K562 (cell line): Measurements from ENCODE around the gene AGRN. TPM values are rescaled to one million over a fixed set of nuclear protein-coding genes. Genes with fewer than 3 reads are reported as not detected.
A peak's percentile ranks its signal among the peaks of the same experiment; 100 is the strongest.

Experiments
- ATAC-seq: fragments of 200-7000 bp; cut with Tn5 transposase; 3 replicates; pipeline ENCODE4 v1.9.1; 2020; ENCODE audit warnings: moderate library complexity
- BruUV-seq: library from RNA; stranded (reverse); fragments of 400-500 nt; replicated peaks from 2 replicates; lab custom pipeline; 2021; lab: Mats Ljungman, UMichigan
- CTCF ChIA-PET: fragments of 300-600 bp; formaldehyde crosslinking; extraction: SDS; loops from one replicate; lab custom pipeline; 2021; ENCODE audit warnings: low intra/inter-chr PET ratio; lab: Yijun Ruan, JAX
- POLR2A ChIA-PET: fragments of 300-600, 350-650 bp; sonication (Branson Sonifier 250); formaldehyde crosslinking; extraction: SDS; loops from one replicate; lab custom pipeline; 2021; ENCODE audit warnings: antibody characterized with exemption, inconsistent platforms; lab: Yijun Ruan, JAX
- DNase-seq, 4 experiments: peaks; one replicate each; pipeline versions ENCODE4 v3.0.0 to v3.0.0-alpha.2; 2011 to 2018; ENCODE audit warnings: low spot score in 3 of 4, mixed read lengths in 3 of 4; ENCODE audit errors: extremely low read depth in 1 of 4
- FAIRE-seq: peaks from 2 replicates; lab custom pipeline; 2011; peaks lifted over from hg19 to GRCh38; lab: Jason Lieb, UNC
- H2AFZ ChIP-seq: 2 replicates; pipeline ENCODE4 v1.6.0; 2011; ENCODE audit warnings: low read depth, low read length, control low read depth, inconsistent platforms
- H3K27ac ChIP-seq: fragments of 200-600 bp; 3 replicates; pipeline ENCODE4 v1.8.0; 2011; ENCODE audit warnings: low read depth, mild to moderate bottlenecking, control low read depth, inconsistent platforms, low read length, moderate library complexity, mixed read lengths; ENCODE audit errors: extremely low read depth
- H3K27me3 ChIP-seq, 2 experiments: fragments of 300-600 bp in 1 of 2; 2 replicates in 1 of 2; 3 replicates in 1 of 2; pipeline versions ENCODE4 v1.6.0 to v1.8.0; 2011; ENCODE audit warnings: inconsistent platforms in 2 of 2, low read length in 2 of 2, mild to moderate bottlenecking in 1 of 2, mixed read lengths in 1 of 2, moderate library complexity in 1 of 2; ENCODE audit not compliant: control insufficient read depth in 2 of 2, insufficient read depth in 2 of 2
- H3K36me3 ChIP-seq: fragments of 300-600 bp; 3 replicates; pipeline ENCODE4 v1.8.0; 2011; ENCODE audit warnings: mild to moderate bottlenecking, low read length, inconsistent platforms; ENCODE audit not compliant: control insufficient read depth, insufficient read depth
- H3K4me1 ChIP-seq, 2 experiments: fragments of 200-600 bp in 1 of 2; replicated peaks in 1 of 2; 2 replicates in 1 of 2; 3 replicates in 1 of 2; pipeline versions ENCODE4 v1.5.1 to v1.8.0; 2011; ENCODE audit warnings: inconsistent platforms in 2 of 2, low read length in 2 of 2, mild to moderate bottlenecking in 1 of 2, mixed read lengths in 1 of 2, moderate library complexity in 1 of 2; ENCODE audit not compliant: control insufficient read depth in 2 of 2, insufficient read depth in 2 of 2
- H3K4me2 ChIP-seq: 2 replicates; pipeline ENCODE4 v1.6.1; 2011; ENCODE audit warnings: low read length, control low read depth, inconsistent platforms, mixed read lengths; ENCODE audit not compliant: insufficient read depth
- H3K4me3 ChIP-seq: fragments of 200-600 bp; sonication (generic), shearing (Covaris generic); 2 replicates; pipeline ENCODE4 v1.5.1; 2016; ENCODE audit warnings: control low read depth, inconsistent platforms
- H3K79me2 ChIP-seq: fragments of 200-600 bp; 3 replicates; pipeline ENCODE4 v1.8.0; 2011; ENCODE audit warnings: low read length, inconsistent platforms; ENCODE audit not compliant: control insufficient read depth, insufficient read depth
- H3K9ac ChIP-seq, 2 experiments: 2 replicates each; pipeline versions ENCODE4 v1.6.0 to v1.6.1; 2011; ENCODE audit warnings: low read depth in 2 of 2, low read length in 2 of 2, control low read depth in 1 of 2, inconsistent platforms in 1 of 2, mild to moderate bottlenecking in 1 of 2, mixed read lengths in 1 of 2; ENCODE audit not compliant: insufficient read depth in 1 of 2
- H3K9me1 ChIP-seq: one replicate; pipeline ENCODE4 v1.6.0; 2011; ENCODE audit warnings: inconsistent platforms, mild to moderate bottlenecking, low read length, moderate library complexity; ENCODE audit not compliant: control insufficient read depth, insufficient read depth
- H3K9me3 ChIP-seq: replicated peaks from 2 replicates; pipeline ENCODE4 v1.5.1; 2011; ENCODE audit warnings: low read depth, low read length, inconsistent platforms; ENCODE audit not compliant: control insufficient read depth, insufficient read depth
- H4K20me1 ChIP-seq: replicated peaks from 2 replicates; pipeline ENCODE4 v1.6.1; 2011; ENCODE audit warnings: low read length, inconsistent platforms, mixed read lengths; ENCODE audit not compliant: control insufficient read depth, insufficient read depth
- CBFB ChIP-seq: sonication (generic); formaldehyde crosslinking; IDR thresholded peaks from 2 replicates; pipeline ENCODE4 v1.4.0; 2020; ENCODE audit warnings: mild to moderate bottlenecking, missing genetic modification reagents
- CBX3 ChIP-seq, 2 experiments: IDR thresholded peaks; 1 replicate in 1 of 2; 2 replicates in 1 of 2; pipeline ENCODE4 v1.6.1; 2012; ENCODE audit warnings: inconsistent platforms in 2 of 2, low read length in 2 of 2, borderline replicate concordance in 1 of 2, control low read depth in 1 of 2
- FOXK1 ChIP-seq: sonication (generic); formaldehyde crosslinking; IDR thresholded peaks from 2 replicates; pipeline ENCODE4 v1.8.0; 2022; ENCODE audit warnings: missing genetic modification reagents, mild to moderate bottlenecking, borderline replicate concordance
- FOXP1 ChIP-seq: sonication (generic); formaldehyde crosslinking; IDR thresholded peaks from 2 replicates; pipeline ENCODE4 v1.8.0; 2022; ENCODE audit warnings: mild to moderate bottlenecking, missing genetic modification reagents
- MBD2 ChIP-seq: sonication (generic); IDR thresholded peaks from 2 replicates; pipeline ENCODE4 v1.6.1; 2016; ENCODE audit warnings: low read depth, borderline replicate concordance
- MTF1 ChIP-seq: fragments of 250-450 bp; sonication (Bioruptor Pico); IDR thresholded peaks from 2 replicates; pipeline ENCODE4 v1.9.0; 2021; ENCODE audit warnings: moderate library complexity, mild to moderate bottlenecking, inconsistent platforms, borderline replicate concordance
- PREB ChIP-seq: sonication (generic); formaldehyde crosslinking; IDR thresholded peaks from 2 replicates; pipeline ENCODE4 v1.8.1; 2023; ENCODE audit warnings: mild to moderate bottlenecking, missing genetic modification reagents
- SMAD2 ChIP-seq: fragments of 150-350 bp; IDR thresholded peaks from 2 replicates; pipeline ENCODE4 v1.6.1; 2014; ENCODE audit warnings: low read depth, mild to moderate bottlenecking, low read length
- SP1 ChIP-seq: sonication (generic); formaldehyde crosslinking; IDR thresholded peaks from 2 replicates; pipeline ENCODE4 v1.8.1; 2022; ENCODE audit warnings: mild to moderate bottlenecking, missing genetic modification reagents
- TAF9B ChIP-seq: fragments of 450-650 bp; IDR thresholded peaks from 2 replicates; pipeline ENCODE4 v1.6.1; 2018; ENCODE audit warnings: mild to moderate bottlenecking; ENCODE audit not compliant: partially characterized antibody
- TEAD4 ChIP-seq, 2 experiments: sonication (generic) in 1 of 2; formaldehyde crosslinking in 1 of 2; IDR thresholded peaks; 2 replicates each; pipeline versions ENCODE4 v1.6.1 to v1.8.0; 2012 to 2022; ENCODE audit warnings: borderline replicate concordance in 1 of 2, inconsistent platforms in 1 of 2, low read length in 1 of 2, mild to moderate bottlenecking in 1 of 2, missing genetic modification reagents in 1 of 2
- TFAM ChIP-seq: fragments of 250-450 bp; sonication (Bioruptor Pico); conservative IDR thresholded peaks from 2 replicates; pipeline ENCODE4 v1.5.0; 2021; ENCODE audit warnings: mild to moderate bottlenecking, moderate library complexity
- YY1 ChIP-seq, 3 experiments: IDR thresholded peaks; 2 replicates each; pipeline ENCODE4 v1.6.1; 2011; ENCODE audit warnings: low read length in 2 of 3, mild to moderate bottlenecking in 2 of 3, moderate library complexity in 2 of 3, borderline replicate concordance in 1 of 3, control low read depth in 1 of 3, low read depth in 1 of 3; ENCODE audit not compliant: insufficient read depth in 3 of 3, insufficient replicate concordance in 2 of 3, control insufficient read depth in 1 of 3, insufficient read length in 1 of 3; ENCODE audit errors: extremely low read depth in 1 of 3
- ZBTB2 ChIP-seq: fragments of 450-650 bp; IDR thresholded peaks from 2 replicates; pipeline ENCODE4 v1.6.1; 2016; ENCODE audit warnings: antibody characterized with exemption
- ZNF165 ChIP-seq: fragments of 250-450 bp; sonication (Bioruptor Pico); IDR thresholded peaks from 2 replicates; pipeline ENCODE4 v1.4.0; 2020; ENCODE audit warnings: borderline replicate concordance
- ZNF197 ChIP-seq: fragments of 200-800 bp; sonication (Bioruptor generic); IDR thresholded peaks from 2 replicates; pipeline ENCODE4 v1.6.1; 2016; ENCODE audit warnings: low read depth, missing genetic modification characterization, missing compliant biosample characterization
- ZNF277 ChIP-seq: fragments of 250-450 bp; sonication (Bioruptor Pico); IDR thresholded peaks from 2 replicates; pipeline ENCODE4 v1.8.0; 2022; ENCODE audit warnings: inconsistent platforms, mild to moderate bottlenecking, moderate library complexity, borderline replicate concordance
- ZNF354B ChIP-seq: fragments of 250-450 bp; sonication (Bioruptor Pico); IDR thresholded peaks from 2 replicates; pipeline ENCODE4 v1.4.0; 2020
- ZNF583 ChIP-seq: fragments of 250-450 bp; sonication (Bioruptor Pico); IDR thresholded peaks from 2 replicates; pipeline ENCODE4 v1.4.0; 2020
- WGBS: fragments of 100-300 bp; shearing (Covaris generic); methylation state at CpG from one replicate; pipeline ENCODE4 v1.1.6; 2016; ENCODE audit warnings: low coverage, mixed read lengths; ENCODE audit not compliant: insufficient coverage; ENCODE audit errors: missing lambda C conversion rate; 5-methylcytosine and 5-hydroxymethylcytosine counted together
- in situ Hi-C: fragments of 300-500 bp; cut with MboI; formaldehyde crosslinking; loops from 4 replicates; pipeline ENCODE4 v1.15.0; 2018; ENCODE audit warnings: inconsistent platforms, mixed read lengths
- intact Hi-C: fragments of 100-400 bp; cut with micrococcal nuclease; formaldehyde crosslinking; loops from 2 replicates; pipeline ENCODE4 v1.14.2; 2022
- polyA plus RNA-seq, 8 experiments: library from polyadenylated mRNA; depleted of rRNA in 4 of 8; stranded (reverse) in 5 of 8; unstranded in 3 of 8; fragments of >200 nt; fragmentation: Nextera tagmentation in 2 of 8; fragmentation: Illumina TruSeq in 1 of 8; extraction: Ambion mirVana in 2 of 8; extraction: Trizol in 1 of 8; gene quantifications; 2 replicates each; pipeline versions ENCODE4 v1.2.1 to v1.2.3, GENCODE V29; 2011 to 2014; ENCODE audit warnings: inconsistent platforms in 1 of 8, missing spikeins in 1 of 8
- total RNA-seq, 7 experiments: library from RNA; depleted of rRNA in 6 of 7; stranded (reverse); fragments of >200 nt in 6 of 7; fragmentation: Illumina TruSeq in 2 of 7; extraction: Trizol in 2 of 7; gene quantifications; 2 replicates each; pipeline versions ENCODE4 v1.2.1 to v1.2.3, GENCODE V29; 2011 to 2021; ENCODE audit warnings: low replicate concordance in 1 of 7

AGRN gene
- total and polyA plus RNA-seq, 9 of the 15 experiments (the other 6 are each of a cell fraction or from before 2014, with no cell fraction given): 0.04 to 111 (median 18.1) TPM

DNA sequence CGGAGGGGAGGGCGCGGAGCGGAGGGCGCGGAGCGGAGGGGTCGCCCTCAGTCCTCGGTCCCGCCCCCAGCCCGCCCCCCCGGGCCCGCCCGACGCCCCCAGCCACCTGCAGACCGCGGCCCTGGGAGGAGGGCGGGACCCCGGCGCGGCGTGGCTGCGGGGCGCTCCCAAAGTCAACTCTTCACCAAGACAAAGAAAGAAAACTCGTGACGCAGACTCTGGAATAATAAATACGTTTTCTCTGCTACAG is 21.2 kb upstream of the AGRN start:
- FAIRE-seq (no peak), DNase-seq (peak in 2 of 4 experiments; percentile 74 to 75), ATAC-seq (no peak)
- in situ Hi-C loops: no loop called here
- Histone ChIP-seq H3K36me3 (no peaks in the 10 kb centered on the region), H3K9ac (peak overlapping the region; percentile 86 to 99; a peak in 3 of 4 replicates), H3K4me1 (peaks cover 12 to 77% of the 10 kb centered on the region in 2 experiments), H2AFZ (peak overlapping the region; percentile 66; the same call in 1 of the 2 replicates), H3K27ac (peak overlapping the region; percentile 95; the same call in 2 of the 3 replicates), H3K9me3 (no peaks in the 10 kb centered on the region), H3K4me3 (peak overlapping the region; percentile 52), H3K4me2 (peak overlapping the region; percentile 77; the same call in 1 of the 2 replicates), H3K79me2 (peaks cover 16% of the 10 kb centered on the region; the same call in 2 of the 3 replicates), H3K27me3 (peaks cover 0 to 8% of the 10 kb centered on the region in 2 experiments; a peak in 1 of 5 replicates), H4K20me1 (peaks cover 13% of the 10 kb centered on the region; the same call in 1 of the 2 replicates), H3K9me1 (no peaks in the 10 kb centered on the region)
- POLR2A ChIA-PET: interaction anchor here (0.7 to 1.5 kb wide), 2 partner anchors 18 to 113 kb away, joined by 3 read pairs; no protein-coding TSS in a partner anchor
- intact Hi-C loops: no loop called here
- BruUV-seq: no TSS peak
- CTCF ChIA-PET: no interaction called here
- WGBS: 0% methylated on average over 1 of the region's 27 CpGs
- TF ChIP-seq ZNF197 (CRISPR knock-in tag) (no peak), SP1 (CRISPR knock-in tag) (no peak), TFAM (no peak), MBD2 (no peak), ZNF277 (CRISPR knock-in tag) (no peak), TAF9B (no peak), YY1 (IDR thresholded peaks at IDR 0.05; ENCODE audit: borderline replicate concordance in 1 of 3, control insufficient read depth in 1 of 3, extremely low read depth in 1 of 3, insufficient read depth in 3 of 3, insufficient read length in 1 of 3, insufficient replicate concordance in 2 of 3, low read depth in 1 of 3, low read length in 2 of 3) (no peak), ZBTB2 (no peak), ZNF354B (CRISPR knock-in tag) (no peak), ZNF583 (CRISPR knock-in tag) (no peak), ZNF165 (CRISPR knock-in tag) (no peak), CBX3 (IDR thresholded peaks at IDR 0.05; ENCODE audit: borderline replicate concordance in 1 of 2, low read length in 2 of 2) (no peak), MTF1 (CRISPR knock-in tag) (no peak), FOXP1 (CRISPR knock-in tag) (0 out of 2 replicates have a peak, but pooled peaks have one; percentile 14), CBFB (CRISPR knock-in tag) (no peak), PREB (CRISPR knock-in tag) (no peak), FOXK1 (no peak), TEAD4 (IDR thresholded peaks at IDR 0.05; ENCODE audit: low read length) (no peak), TEAD4 (CRISPR knock-in tag; IDR thresholded peaks at IDR 0.05; ENCODE audit: borderline replicate concordance) (no peak), SMAD2 (no peak)
